Sciatic nerve (tissue), 2 donors: ENCODE measurements around the gene R3HDM4. TPM values are rescaled to one million over a fixed set of nuclear protein-coding genes. Genes with fewer than 3 reads are reported as not detected.

Source experiments
- ATAC-seq: fragments of 200-7000 bp; cut with Tn5 transposase; one replicate; pipeline ENCODE4 v1.9.1; 2020; ENCODE audit warnings: mild to moderate bottlenecking, moderate library complexity
- DNase-seq: peaks from one replicate; pipeline ENCODE4 v3.0.0-alpha.2; 2020; ENCODE audit warnings: low spot score
- intact Hi-C: fragments of 100-400 bp; cut with DNase I; formaldehyde crosslinking; loops from one replicate; pipeline ENCODE4 v1.14.2; 2022
- total RNA-seq: library from RNA; stranded (reverse); fragmentation: NEBNext Ultra II Directional; extraction: Animal tissue kit (Norgen Biotek cat#: 25700); gene quantifications from one replicate; pipeline ENCODE4 v1.2.1, GENCODE V29; 2021
- donor health status: DM: no; HTN: no; CAD: no.
- donor health status: DM: no; HTN: no; CAD: no.

R3HDM4 gene
- total RNA-seq, 1 donor from 2014 or later: 48.9 TPM

GRCh38 chr19:934865-935479 is 22.0 kb upstream of the R3HDM4 start:
- peak; percentile 87 for DNase-seq
- intact Hi-C loops: loop anchor here (5.0 kb wide), 1 partner anchor 302 kb away; the partner anchor contains the start of gene CBARP
- peak; percentile 79 for ATAC-seq

GRCh38 chr19:934197-934840 is 21.3 kb upstream of the R3HDM4 start:
- DNase-seq (no peak), ATAC-seq (no peak)
- intact Hi-C loops: no loop called here

- intact Hi-C loops: no loop called here
- ATAC-seq (no peak), DNase-seq (no peak)
These were observed 20.5 kb upstream of the R3HDM4 start for GRCh38 chr19:933553-933882.

- intact Hi-C loops: no loop called here
- ATAC-seq (peak; percentile 91), DNase-seq (peak; percentile 87)
These were observed 19.9 kb upstream of the R3HDM4 start for GRCh38 chr19:932648-933552.

GRCh38 chr19:931860-932647 is 19.0 kb upstream of the R3HDM4 start:
- ATAC-seq (no peak), DNase-seq (no peak)
- intact Hi-C loops: no loop called here

- no peak for DNase-seq
- intact Hi-C loops: no loop called here
- ATAC-seq: no peak
These were observed 16.9 kb upstream of the R3HDM4 start for GRCh38 chr19:929891-930258.

GRCh38 chr19:929203-929890 is 16.3 kb upstream of the R3HDM4 start:
- no peak for DNase-seq
- ATAC-seq: no peak
- intact Hi-C loops: no loop called here

GRCh38 chr19:928471-929202 is 15.6 kb upstream of the R3HDM4 start:
- DNase-seq: no peak
- no peak for ATAC-seq
- intact Hi-C loops: no loop called here

GRCh38 chr19:927780-928401 is 14.9 kb upstream of the R3HDM4 start:
- DNase-seq: no peak
- ATAC-seq: peak; percentile 2
- intact Hi-C loops: loop anchor here (2.0 kb wide), 1 partner anchor 55 kb away; no protein-coding TSS in a partner anchor

GRCh38 chr19:927351-927779 is 14.3 kb upstream of the R3HDM4 start:
- intact Hi-C loops: loop anchor here (2.0 kb wide), 1 partner anchor 55 kb away; no protein-coding TSS in a partner anchor
- ATAC-seq (peak; percentile 28), DNase-seq (peak; percentile 83)

GRCh38 chr19:926589-927350 is 13.8 kb upstream of the R3HDM4 start:
- DNase-seq: peak; percentile 85
- peak; percentile 73 for ATAC-seq
- intact Hi-C loops: loop anchor here (2.0 kb wide), 1 partner anchor 56 kb away; no protein-coding TSS in a partner anchor

- intact Hi-C loops: loop anchor here (2.0 kb wide), 1 partner anchor 57 kb away; no protein-coding TSS in a partner anchor
- DNase-seq (no peak), ATAC-seq (no peak)
These were observed 13.2 kb upstream of the R3HDM4 start for GRCh38 chr19:926323-926588.

- DNase-seq: peak; percentile 88
These were observed 12.7 kb upstream of the R3HDM4 start, which contains the start of gene ARID3A for GRCh38 chr19:925526-926322. Gene ARID3A (plus strand): TSS chr19:926035. CDS start chr19:929529, 3,494 bp downstream.

GRCh38 chr19:925087-925525 is 12.1 kb upstream of the R3HDM4 start:
- DNase-seq (no peak), ATAC-seq (peak; percentile 27)
- intact Hi-C loops: no loop called here

More at GRCh38 chr19:925526-926322, 12.7 kb upstream of the R3HDM4 start, which contains the start of gene ARID3A:
- intact Hi-C loops: loop anchor here (2.0 kb wide), 1 partner anchor 57 kb away; no protein-coding TSS in a partner anchor
- peak; percentile 72 for ATAC-seq

GRCh38 chr19:924553-925086 is 11.6 kb upstream of the R3HDM4 start:
- DNase-seq (no peak), ATAC-seq (no peak)
- intact Hi-C loops: no loop called here
